Measurements from ENCODE around the gene FRMD3.

Gene FRMD3

GRCh38 chr9:83471241-83471640 is 67.0 kb downstream of the FRMD3 start:
- Histone ChIP-seq H3K36me3 (no peaks in the 10 kb centered on the region), H3K9me3 (no peaks in the 10 kb centered on the region), H3K27me3 (no peaks in the 10 kb centered on the region), H3K4me3 (ENCODE audit: low read depth in 1 of 2, low read length in 1 of 2) (peak overlapping the region; percentile 34 to 50), H3K27ac (peak overlapping the region; percentile 94), H3K4me1 (ENCODE audit: control insufficient read depth in 1 of 2, insufficient read depth in 1 of 2, low read depth in 1 of 2, low read length in 1 of 2) (peaks cover 51 to 54% of the 10 kb centered on the region in 2 experiments)
- no peak for TF ChIP-seq CTCF (IDR thresholded peaks at IDR 0.05)

- no peak for TF ChIP-seq CTCF (IDR thresholded peaks at IDR 0.05)
- no peaks in the 10 kb centered on the region for H3K9me3 ChIP-seq
- H3K27me3 ChIP-seq, result no peaks in the 10 kb centered on the region
- peaks cover 64 to 69% of the 10 kb centered on the region in 2 experiments for H3K4me1 ChIP-seq (ENCODE audit: control insufficient read depth in 1 of 2, insufficient read depth in 1 of 2, low read depth in 1 of 2, low read length in 1 of 2)
- no peaks in the 10 kb centered on the region for H3K36me3 ChIP-seq
- H3K4me3 ChIP-seq (ENCODE audit: low read depth in 1 of 2, low read length in 1 of 2), result no peak overlapping the region
- no peak overlapping the region for H3K27ac ChIP-seq
Observed at GRCh38 chr9:83469722-83470121, 68.5 kb downstream of the FRMD3 start.

- peaks cover 64 to 66% of the 10 kb centered on the region in 2 experiments for H3K4me1 ChIP-seq (ENCODE audit: control insufficient read depth in 1 of 2, insufficient read depth in 1 of 2, low read depth in 1 of 2, low read length in 1 of 2)
- H3K27me3 ChIP-seq, result no peaks in the 10 kb centered on the region
- no peaks in the 10 kb centered on the region for H3K9me3 ChIP-seq
- no peak overlapping the region for H3K27ac ChIP-seq
- TF ChIP-seq CTCF (IDR thresholded peaks at IDR 0.05), result no peak
- H3K4me3 ChIP-seq (ENCODE audit: low read depth in 1 of 2, low read length in 1 of 2), result no peak overlapping the region
- H3K36me3 ChIP-seq, result no peaks in the 10 kb centered on the region
Observed at GRCh38 chr9:83468821-83469220, 69.4 kb downstream of the FRMD3 start.

GRCh38 chr9:83466877-83467276 is 71.3 kb downstream of the FRMD3 start:
- no peaks in the 10 kb centered on the region for H3K36me3 ChIP-seq
- TF ChIP-seq CTCF (IDR thresholded peaks at IDR 0.05), result no peak
- H3K4me3 ChIP-seq (ENCODE audit: low read depth in 1 of 2, low read length in 1 of 2), result no peak overlapping the region
- H3K9me3 ChIP-seq, result no peaks in the 10 kb centered on the region
- H3K27ac ChIP-seq, result peak overlapping the region; percentile 62
- no peaks in the 10 kb centered on the region for H3K27me3 ChIP-seq
- peaks cover 59 to 66% of the 10 kb centered on the region in 2 experiments for H3K4me1 ChIP-seq (ENCODE audit: control insufficient read depth in 1 of 2, insufficient read depth in 1 of 2, low read depth in 1 of 2, low read length in 1 of 2)

- Histone ChIP-seq H3K4me3 (ENCODE audit: low read depth in 1 of 2, low read length in 1 of 2) (no peak overlapping the region), H3K36me3 (no peaks in the 10 kb centered on the region), H3K4me1 (ENCODE audit: control insufficient read depth in 1 of 2, insufficient read depth in 1 of 2, low read depth in 1 of 2, low read length in 1 of 2) (peaks cover 56 to 64% of the 10 kb centered on the region in 2 experiments), H3K27me3 (no peaks in the 10 kb centered on the region), H3K27ac (peak overlapping the region; percentile 62), H3K9me3 (no peaks in the 10 kb centered on the region)
- TF ChIP-seq CTCF (IDR thresholded peaks at IDR 0.05), result no peak
Observed at GRCh38 chr9:83466351-83466750, 71.8 kb downstream of the FRMD3 start.

- peaks cover 20 to 28% of the 10 kb centered on the region in 2 experiments for H3K4me1 ChIP-seq (ENCODE audit: control insufficient read depth in 1 of 2, insufficient read depth in 1 of 2, low read depth in 1 of 2, low read length in 1 of 2)
- TF ChIP-seq CTCF (IDR thresholded peaks at IDR 0.05), result no peak
Observed at GRCh38 chr9:83459830-83460229, 78.4 kb downstream of the FRMD3 start.

More at GRCh38 chr9:83459830-83460229, 78.4 kb downstream of the FRMD3 start:
- Histone ChIP-seq H3K27me3 (no peaks in the 10 kb centered on the region), H3K9me3 (no peaks in the 10 kb centered on the region), H3K36me3 (no peaks in the 10 kb centered on the region), H3K4me3 (ENCODE audit: low read depth in 1 of 2, low read length in 1 of 2) (no peak overlapping the region), H3K27ac (no peak overlapping the region)

Measured in neutrophil (primary cell).